Right lobe of liver (tissue), 6 donors: ENCODE measurements around the gene IL18RAP. TPM values are rescaled to one million over a fixed set of nuclear protein-coding genes. Genes with fewer than 3 reads are reported as not detected.
A peak's percentile ranks its signal among the peaks of the same experiment; 100 is the strongest.

Experiments used
- ATAC-seq, 4 donors: fragments of 200-7000 bp; cut with Tn5 transposase; one replicate each; pipeline ENCODE4 v1.9.1; 2020; ENCODE audit warnings: mild to moderate bottlenecking in 4 of 4, moderate library complexity in 4 of 4
- DNase-seq, 3 donors: peaks; one replicate each; pipeline ENCODE4 v3.0.0-alpha.2; 2020
- H3K27ac ChIP-seq, 3 donors: fragments of 200-600 bp; one replicate each; pipeline ENCODE4 v1.8.0; 2022
- H3K27me3 ChIP-seq, 2 donors: fragments of 200-600 bp; one replicate each; pipeline ENCODE4 v1.8.0; 2022
- H3K36me3 ChIP-seq, 4 donors: fragments of 200-600 bp; sonication (generic) in 1 of 4; one replicate each; pipeline versions ENCODE4 v1.5.1 to v1.8.0; 2017 to 2022; ENCODE audit warnings: control low read depth in 1 of 4
- H3K4me1 ChIP-seq, 4 donors: fragments of 200-600 bp; sonication (generic) in 1 of 4; one replicate each; pipeline versions ENCODE4 v1.5.1 to v1.8.0; 2017 to 2022; ENCODE audit warnings: control low read depth in 1 of 4
- H3K4me3 ChIP-seq, 3 donors: fragments of 200-600 bp; one replicate each; pipeline ENCODE4 v1.8.0; 2022
- H3K9me3 ChIP-seq, 4 donors: fragments of 200-600 bp; sonication (generic) in 1 of 4; one replicate each; pipeline versions ENCODE4 v1.5.1 to v1.8.0; 2017 to 2022; ENCODE audit warnings: control low read depth in 1 of 4
- CTCF ChIP-seq, 4 donors: fragments of 200-600 bp in 3 of 4; fragments of 450-650 bp in 1 of 4; IDR thresholded peaks; one replicate each; pipeline versions ENCODE4 v1.5.1 to v1.8.0; 2016 to 2022; ENCODE audit warnings: antibody characterized with exemption in 4 of 4, mild to moderate bottlenecking in 2 of 4
- POLR2A ChIP-seq: fragments of 450-650 bp; IDR thresholded peaks from one replicate; pipeline ENCODE4 v1.6.1; 2017; ENCODE audit warnings: antibody characterized with exemption, mild to moderate bottlenecking
- WGBS: methylation state at CpG from one replicate; pipeline ENCODE4 v1.1.6; 2018; ENCODE audit warnings: low coverage, low lambda C conversion rate; ENCODE audit not compliant: insufficient coverage; ENCODE audit errors: missing lambda C conversion rate; 5-methylcytosine and 5-hydroxymethylcytosine counted together
- intact Hi-C, 2 donors: fragments of 100-400 bp; cut with DNase I; formaldehyde crosslinking; loops; one replicate each; pipeline versions ENCODE4 v1.11.2 to v1.14.1; 2022
- total RNA-seq, 6 experiments: library from RNA; depleted of rRNA in 2 of 6; stranded (reverse); fragments of >200 nt in 2 of 6; fragmentation: NEBNext Ultra II Directional in 3 of 6; extraction: Animal tissue kit (Norgen Biotek cat#: 25700) in 3 of 6; gene quantifications; one replicate each; pipeline versions ENCODE4 v1.1.0 to v1.2.4, GENCODE V29; 2016 to 2023
- donor health status: DM: no; HTN: yes; CAD: no.
- donor health status: DM: no; HTN: no; CAD: no.
- donor health status: DM: no; HTN: no; CAD: no.
- donor health status: DM: no; HTN: yes; CAD: no.
- donor health status: DM: no; HTN: yes; CAD: no.

Gene IL18RAP
- total RNA-seq, 6 experiments from 2014 or later = 0.22 to 2.7 (median 0.67) TPM

GRCh38 chr2:102460467-102460866, 37.5 kb downstream of the IL18RAP start:
- Histone ChIP-seq H3K36me3 (no peaks in the 10 kb centered on the region), H3K4me3 (no peak overlapping the region), H3K9me3 (no peaks in the 10 kb centered on the region), H3K27me3 (no peaks in the 10 kb centered on the region), H3K27ac (no peak overlapping the region), H3K4me1 (no peaks in the 10 kb centered on the region)
- TF ChIP-seq CTCF (IDR thresholded peaks at IDR 0.05) = no peak
- TF ChIP-seq POLR2A = no peak
- no peak for ATAC-seq
- 43% methylated on average over 1 of the region's 1 CpG for WGBS
- intact Hi-C loops = no loop called here
- no peak for DNase-seq

GRCh38 chr2:102461188-102461587, 38.2 kb downstream of the IL18RAP start:
- intact Hi-C loops = no loop called here
- no peaks in the 10 kb centered on the region for H3K9me3 ChIP-seq
- no peaks in the 10 kb centered on the region for H3K36me3 ChIP-seq
- no peak for ATAC-seq
- TF ChIP-seq POLR2A (no peak), CTCF (IDR thresholded peaks at IDR 0.05) (no peak)
- H3K27ac ChIP-seq = no peak overlapping the region
- DNase-seq = no peak
- WGBS = 81% methylated on average over 6 of the region's 6 CpGs
- no peaks in the 10 kb centered on the region for H3K4me1 ChIP-seq
- H3K27me3 ChIP-seq = no peaks in the 10 kb centered on the region
- H3K4me3 ChIP-seq = no peak overlapping the region

GRCh38 chr2:102463160-102463559, 40.2 kb downstream of the IL18RAP start:
- 72% methylated on average over 5 of the region's 5 CpGs for WGBS
- ATAC-seq = no peak
- intact Hi-C loops = no loop called here

GRCh38 chr2:102470168-102470567, 47.2 kb downstream of the IL18RAP start:
- H3K9me3 ChIP-seq = no peaks in the 10 kb centered on the region
- WGBS = 50% methylated on average over 1 of the region's 1 CpG
- no peaks in the 10 kb centered on the region for H3K4me1 ChIP-seq
- H3K27me3 ChIP-seq = no peaks in the 10 kb centered on the region
- ATAC-seq = no peak
- no peak for DNase-seq
- no peak overlapping the region for H3K27ac ChIP-seq
- H3K4me3 ChIP-seq = no peak overlapping the region
- intact Hi-C loops = no loop called here
- no peaks in the 10 kb centered on the region for H3K36me3 ChIP-seq
- TF ChIP-seq CTCF (IDR thresholded peaks at IDR 0.05) = no peak
- TF ChIP-seq POLR2A = no peak

More at GRCh38 chr2:102463160-102463559, 40.2 kb downstream of the IL18RAP start:
- Histone ChIP-seq H3K36me3 (no peaks in the 10 kb centered on the region), H3K27me3 (no peaks in the 10 kb centered on the region), H3K9me3 (no peaks in the 10 kb centered on the region), H3K4me3 (no peak overlapping the region), H3K27ac (no peak overlapping the region), H3K4me1 (no peaks in the 10 kb centered on the region)
- no peak for DNase-seq
- TF ChIP-seq POLR2A = no peak

DNA sequence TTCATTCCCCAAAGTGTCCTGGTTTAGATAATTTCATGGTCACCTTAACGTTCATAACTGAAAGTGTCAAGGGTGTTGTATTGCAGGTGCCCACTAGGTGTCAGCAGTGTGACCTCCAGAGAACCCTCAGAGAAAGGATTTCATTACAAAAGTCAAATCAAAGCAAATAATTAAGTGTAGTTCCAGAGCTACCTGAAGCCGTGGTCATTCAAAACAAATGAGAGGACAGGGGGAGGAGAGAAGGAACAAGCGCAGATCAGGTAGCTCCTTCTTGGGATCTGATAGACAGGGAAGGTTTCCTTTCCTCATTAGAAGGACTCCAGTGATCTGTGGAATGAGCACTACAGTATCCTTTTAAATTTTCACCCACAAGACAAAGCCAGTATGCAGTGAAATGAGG, 50.1 kb downstream of the IL18RAP start, which contains the start of gene SLC9A4:
TSS of gene SLC9A4 (plus strand) at position 207 of the 400 bp plus-strand sequence. CDS start 534 bp downstream, outside the sequence.
- DNase-seq (no peak), ATAC-seq (peak; percentile 88 to 91 (median 90))
- TF ChIP-seq POLR2A (no peak), CTCF (IDR thresholded peaks at IDR 0.05) (peak; percentile 76 to 87 (median 85))
- no peaks in the 10 kb centered on the region for H3K4me1 ChIP-seq
- H3K27ac ChIP-seq = no peak within 1 kb of the TSS
- WGBS = 7% methylated on average over 3 of the region's 3 CpGs
- no peaks in the 10 kb centered on the region for H3K9me3 ChIP-seq
- intact Hi-C loops = no loop called here
- H3K36me3 ChIP-seq = no peaks in the 10 kb centered on the region
- H3K27me3 ChIP-seq = no peaks in the 10 kb centered on the region
- H3K4me3 ChIP-seq = no peak within 1 kb of the TSS
